OCI-LY1 (cell line): ENCODE data around the gene STX3.

Experiments used
- H2AFZ ChIP-seq: fragments of 200-600 bp; sonication (generic), shearing (Covaris generic); 2 replicates; pipeline ENCODE4 v1.6.0; 2014; ENCODE audit warnings: antibody characterized with exemption, mild to moderate bottlenecking, low read length
- H3F3A ChIP-seq: fragments of 200-600 bp; sonication (generic), shearing (Covaris generic); 2 replicates; pipeline ENCODE4 v1.6.0; 2014; ENCODE audit warnings: mild to moderate bottlenecking, antibody characterized with exemption, low read length, moderate library complexity; ENCODE audit not compliant: insufficient read depth
- H3K27ac ChIP-seq: fragments of 200-600 bp; sonication (generic); 2 replicates; pipeline ENCODE4 v1.5.1; 2014; ENCODE audit warnings: low read length, mixed run types, mild to moderate bottlenecking, low read depth; ENCODE audit not compliant: poor library complexity, severe bottlenecking
- H3K27me3 ChIP-seq: fragments of 200-600 bp; sonication (generic); 2 replicates; pipeline ENCODE4 v1.6.0; 2014; ENCODE audit warnings: antibody characterized with exemption, mild to moderate bottlenecking, low read length, moderate library complexity; ENCODE audit not compliant: insufficient read depth
- H3K36me3 ChIP-seq: fragments of 200-600 bp; sonication (generic); 2 replicates; pipeline ENCODE4 v1.6.1; 2014; ENCODE audit warnings: mild to moderate bottlenecking, antibody characterized with exemption, low read length, moderate library complexity, mixed read lengths; ENCODE audit not compliant: insufficient read depth
- H3K4me1 ChIP-seq: fragments of 200-600 bp; sonication (generic); 2 replicates; pipeline ENCODE4 v1.5.1; 2014; ENCODE audit warnings: mild to moderate bottlenecking, low read length, moderate library complexity; ENCODE audit not compliant: insufficient read depth, severe bottlenecking
- H3K4me2 ChIP-seq: fragments of 200-600 bp; sonication (generic), shearing (Covaris generic); 2 replicates; pipeline ENCODE4 v1.6.1; 2014; ENCODE audit warnings: low read length
- H3K4me3 ChIP-seq: fragments of 200-600 bp; sonication (generic); 2 replicates; pipeline ENCODE4 v1.5.1; 2014; ENCODE audit warnings: low read length, low read depth, mild to moderate bottlenecking, mixed read lengths; ENCODE audit not compliant: poor library complexity, severe bottlenecking
- H3K79me2 ChIP-seq: fragments of 200-600 bp; shearing (Covaris generic); 2 replicates; pipeline ENCODE4 v1.6.1; 2016; ENCODE audit warnings: mixed run types, low read length, mixed read lengths; ENCODE audit not compliant: insufficient read depth
- H3K9ac ChIP-seq: fragments of 200-600 bp; sonication (generic), shearing (Covaris generic); 2 replicates; pipeline ENCODE4 v1.6.1; 2014; ENCODE audit warnings: mild to moderate bottlenecking, low read length, mixed read lengths
- H3K9me2 ChIP-seq: fragments of 200-600 bp; sonication (generic), shearing (Covaris generic); 2 replicates; pipeline ENCODE4 v1.6.1; 2014; ENCODE audit warnings: low read depth, mild to moderate bottlenecking, low read length, mixed read lengths
- H3K9me3 ChIP-seq: fragments of 200-600 bp; shearing (Covaris generic); 2 replicates; pipeline ENCODE4 v1.6.1; 2014; ENCODE audit warnings: low read length, mixed read lengths
- H4K20me1 ChIP-seq: fragments of 200-600 bp; sonication (generic), shearing (Covaris generic); 2 replicates; pipeline ENCODE4 v1.6.0; 2016; ENCODE audit warnings: mild to moderate bottlenecking, low read length; ENCODE audit not compliant: insufficient read depth
- EZH2 ChIP-seq: fragments of 200-600 bp; sonication (generic), shearing (Covaris generic); IDR thresholded peaks from 2 replicates; pipeline ENCODE4 v1.8.0; 2017; ENCODE audit warnings: borderline replicate concordance, mixed run types, mild to moderate bottlenecking, antibody characterized with exemption, low read length, moderate library complexity, mixed read lengths
- TF ChIP-seq, protein P1 (sequence below): fragments of 200-600 bp; sonication (generic), shearing (Covaris generic); IDR thresholded peaks from 2 replicates; pipeline ENCODE4 v1.5.1; 2017; ENCODE audit warnings: mild to moderate bottlenecking, antibody characterized with exemption, low read length, moderate library complexity, mixed read lengths

STX3 gene

GRCh38 chr11:59759900-59760299 is 4.7 kb downstream of the STX3 start:
- Histone ChIP-seq H3K4me1 (peaks cover 18% of the 10 kb centered on the region), H3K9me2 (no peaks in the 10 kb centered on the region), H3K9me3 (no peaks in the 10 kb centered on the region), H3K9ac (no peak overlapping the region), H3K27ac (no peak overlapping the region), H3K4me3 (no peak overlapping the region), H3K4me2 (no peak overlapping the region), H3K79me2 (no peaks in the 10 kb centered on the region), H3F3A (no peaks in the 10 kb centered on the region), H3K27me3 (no peaks in the 10 kb centered on the region), H3K36me3 (no peaks in the 10 kb centered on the region), H2AFZ (no peak overlapping the region), H4K20me1 (no peaks in the 10 kb centered on the region)
- TF ChIP-seq EZH2 = no peak
- TF ChIP-seq, protein P1, sequence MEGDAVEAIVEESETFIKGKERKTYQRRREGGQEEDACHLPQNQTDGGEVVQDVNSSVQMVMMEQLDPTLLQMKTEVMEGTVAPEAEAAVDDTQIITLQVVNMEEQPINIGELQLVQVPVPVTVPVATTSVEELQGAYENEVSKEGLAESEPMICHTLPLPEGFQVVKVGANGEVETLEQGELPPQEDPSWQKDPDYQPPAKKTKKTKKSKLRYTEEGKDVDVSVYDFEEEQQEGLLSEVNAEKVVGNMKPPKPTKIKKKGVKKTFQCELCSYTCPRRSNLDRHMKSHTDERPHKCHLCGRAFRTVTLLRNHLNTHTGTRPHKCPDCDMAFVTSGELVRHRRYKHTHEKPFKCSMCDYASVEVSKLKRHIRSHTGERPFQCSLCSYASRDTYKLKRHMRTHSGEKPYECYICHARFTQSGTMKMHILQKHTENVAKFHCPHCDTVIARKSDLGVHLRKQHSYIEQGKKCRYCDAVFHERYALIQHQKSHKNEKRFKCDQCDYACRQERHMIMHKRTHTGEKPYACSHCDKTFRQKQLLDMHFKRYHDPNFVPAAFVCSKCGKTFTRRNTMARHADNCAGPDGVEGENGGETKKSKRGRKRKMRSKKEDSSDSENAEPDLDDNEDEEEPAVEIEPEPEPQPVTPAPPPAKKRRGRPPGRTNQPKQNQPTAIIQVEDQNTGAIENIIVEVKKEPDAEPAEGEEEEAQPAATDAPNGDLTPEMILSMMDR = no peak

GRCh38 chr11:59760771-59761170 is 5.6 kb downstream of the STX3 start:
- Histone ChIP-seq H4K20me1 (no peaks in the 10 kb centered on the region), H3K79me2 (no peaks in the 10 kb centered on the region)

DNA sequence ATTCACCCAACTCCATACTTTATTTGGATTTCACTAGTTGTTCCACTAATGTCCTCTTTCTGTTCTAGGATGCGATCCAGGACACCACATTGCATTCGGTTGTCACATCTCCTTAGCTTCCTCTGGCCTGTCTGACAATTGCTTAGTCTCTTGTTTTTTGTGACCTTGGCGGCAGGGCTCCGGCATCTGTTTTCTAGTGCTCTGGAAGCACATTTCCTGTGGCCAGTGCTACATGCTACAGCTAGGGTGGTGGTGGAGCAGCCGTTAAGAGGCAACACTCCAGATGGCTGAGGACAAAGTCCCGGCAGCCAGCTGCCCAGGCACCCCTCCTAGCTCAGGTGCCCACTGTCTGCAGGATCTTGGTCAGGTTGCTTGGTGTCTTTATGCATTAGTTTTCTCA is 6.8 kb downstream of the STX3 start:
- H3K9me2 ChIP-seq = no peaks in the 10 kb centered on the region
- no peak overlapping the region for H3K9ac ChIP-seq
- no peak overlapping the region for H3K4me2 ChIP-seq
- no peaks in the 10 kb centered on the region for H3K36me3 ChIP-seq
- no peak overlapping the region for H3K4me3 ChIP-seq
- TF ChIP-seq, protein P1 = no peak
- TF ChIP-seq EZH2 = no peak
- peaks cover 2% of the 10 kb centered on the region for H3K4me1 ChIP-seq
- no peak overlapping the region for H3K27ac ChIP-seq
- no peaks in the 10 kb centered on the region for H3K79me2 ChIP-seq
- no peaks in the 10 kb centered on the region for H4K20me1 ChIP-seq
- no peak overlapping the region for H2AFZ ChIP-seq
- H3F3A ChIP-seq = no peaks in the 10 kb centered on the region
- no peaks in the 10 kb centered on the region for H3K9me3 ChIP-seq
- H3K27me3 ChIP-seq = no peaks in the 10 kb centered on the region

More at GRCh38 chr11:59760771-59761170, 5.6 kb downstream of the STX3 start:
- no peaks in the 10 kb centered on the region for H3K27me3 ChIP-seq
- H3K4me1 ChIP-seq = peaks cover 15% of the 10 kb centered on the region
- H3K36me3 ChIP-seq = no peaks in the 10 kb centered on the region
- no peaks in the 10 kb centered on the region for H3K9me2 ChIP-seq
- no peaks in the 10 kb centered on the region for H3F3A ChIP-seq
- TF ChIP-seq, protein P1 = no peak
- TF ChIP-seq EZH2 = no peak
- H3K27ac ChIP-seq = no peak overlapping the region
- no peak overlapping the region for H2AFZ ChIP-seq
- no peak overlapping the region for H3K9ac ChIP-seq
- no peak overlapping the region for H3K4me2 ChIP-seq
- H3K9me3 ChIP-seq = no peaks in the 10 kb centered on the region
- no peak overlapping the region for H3K4me3 ChIP-seq
